ENCODE data around the gene ZC3H12D.

The ZC3H12D gene

DNA sequence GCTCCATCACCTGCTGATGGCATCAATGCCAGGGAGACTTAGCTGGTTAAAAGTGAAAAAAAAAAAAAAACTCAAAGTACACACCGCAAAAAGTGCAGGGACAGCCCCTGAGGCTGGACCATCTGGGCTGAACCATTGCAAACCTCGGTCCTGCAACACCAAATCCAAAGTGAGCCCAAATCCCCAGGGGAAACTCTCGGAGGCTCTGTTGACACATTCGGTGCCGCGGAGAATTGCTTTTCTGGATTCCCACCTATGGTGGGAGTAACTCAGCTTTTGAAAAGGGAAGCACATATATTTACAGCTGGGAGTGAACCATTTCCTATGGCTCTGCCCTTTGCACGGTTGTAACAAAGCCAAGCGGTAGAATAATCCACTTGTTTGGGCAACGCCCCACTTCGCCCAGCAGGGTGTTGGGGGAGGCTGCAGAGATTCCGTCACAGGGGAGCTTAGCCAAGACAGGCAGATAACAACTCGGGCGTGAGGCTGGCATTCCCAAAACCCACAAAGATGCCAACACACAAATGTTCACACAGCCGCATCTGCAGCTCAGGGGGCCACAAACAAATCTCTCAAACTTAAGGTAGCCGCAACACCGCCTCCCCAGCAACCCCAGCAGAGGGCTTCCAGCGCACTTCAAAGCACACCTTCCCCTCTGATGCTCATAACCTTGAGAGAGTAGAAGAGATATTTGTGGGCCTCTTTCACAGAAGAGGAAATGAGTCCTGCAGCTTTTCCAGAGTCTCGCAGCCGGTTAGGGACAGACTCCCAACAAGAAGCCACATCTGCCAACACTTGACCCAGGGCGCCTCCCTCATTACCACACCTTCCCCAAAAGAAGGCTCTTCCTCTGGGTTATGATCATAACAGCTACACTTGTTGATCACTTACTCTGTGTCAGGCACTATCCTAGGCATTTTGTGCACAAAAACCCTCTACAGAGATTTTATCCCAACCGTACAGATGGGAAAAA lies 11.4 kb downstream of the ZC3H12D start:
- no peak for DNase-seq (ENCODE audit: low spot score)
- TF ChIP-seq, protein P1, sequence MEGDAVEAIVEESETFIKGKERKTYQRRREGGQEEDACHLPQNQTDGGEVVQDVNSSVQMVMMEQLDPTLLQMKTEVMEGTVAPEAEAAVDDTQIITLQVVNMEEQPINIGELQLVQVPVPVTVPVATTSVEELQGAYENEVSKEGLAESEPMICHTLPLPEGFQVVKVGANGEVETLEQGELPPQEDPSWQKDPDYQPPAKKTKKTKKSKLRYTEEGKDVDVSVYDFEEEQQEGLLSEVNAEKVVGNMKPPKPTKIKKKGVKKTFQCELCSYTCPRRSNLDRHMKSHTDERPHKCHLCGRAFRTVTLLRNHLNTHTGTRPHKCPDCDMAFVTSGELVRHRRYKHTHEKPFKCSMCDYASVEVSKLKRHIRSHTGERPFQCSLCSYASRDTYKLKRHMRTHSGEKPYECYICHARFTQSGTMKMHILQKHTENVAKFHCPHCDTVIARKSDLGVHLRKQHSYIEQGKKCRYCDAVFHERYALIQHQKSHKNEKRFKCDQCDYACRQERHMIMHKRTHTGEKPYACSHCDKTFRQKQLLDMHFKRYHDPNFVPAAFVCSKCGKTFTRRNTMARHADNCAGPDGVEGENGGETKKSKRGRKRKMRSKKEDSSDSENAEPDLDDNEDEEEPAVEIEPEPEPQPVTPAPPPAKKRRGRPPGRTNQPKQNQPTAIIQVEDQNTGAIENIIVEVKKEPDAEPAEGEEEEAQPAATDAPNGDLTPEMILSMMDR (IDR thresholded peaks at IDR 0.05; ENCODE audit: extremely low read depth, missing control alignments), result no peak

DNA sequence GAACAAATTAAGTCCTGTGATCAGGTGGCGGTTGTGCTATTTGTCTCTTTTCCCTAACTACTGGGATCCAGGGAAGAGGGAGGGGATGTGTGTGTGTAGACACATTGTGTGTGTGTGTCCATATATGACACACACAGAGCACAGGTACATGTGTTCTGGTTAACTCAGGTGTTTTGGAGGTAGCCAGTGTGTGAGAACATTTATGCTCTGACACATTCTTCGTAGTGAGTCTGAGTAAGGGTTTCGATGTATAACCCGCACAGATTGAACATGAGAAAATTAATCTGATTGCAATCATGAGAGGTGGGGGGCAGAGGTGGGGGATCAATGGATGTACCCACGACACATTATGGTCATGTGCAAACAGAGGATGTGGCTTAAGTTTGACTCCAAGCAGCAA lies 12.6 kb downstream of the ZC3H12D start:
- DNase-seq (ENCODE audit: low spot score), result no peak
- TF ChIP-seq, protein P1 (IDR thresholded peaks at IDR 0.05; ENCODE audit: extremely low read depth, missing control alignments), result no peak

DNA sequence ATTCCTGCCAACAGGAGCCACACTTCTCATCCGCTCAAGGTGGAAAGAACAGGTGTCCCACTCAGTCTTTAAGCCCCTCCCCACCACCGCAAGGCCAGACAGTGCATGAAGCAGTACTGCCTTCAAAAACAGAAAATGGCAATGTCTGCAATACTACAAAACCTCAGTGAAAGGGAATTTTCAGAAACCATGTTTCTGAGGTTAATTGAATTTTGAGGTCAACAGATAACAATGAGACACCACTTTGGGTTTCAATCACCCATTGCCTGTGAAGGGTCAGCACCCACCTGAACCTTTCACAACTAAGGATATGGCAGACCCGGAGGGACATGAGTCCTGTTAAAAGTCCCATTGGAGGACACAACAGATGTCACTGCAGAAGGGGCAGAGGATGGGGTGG lies 13.0 kb downstream of the ZC3H12D start:
- TF ChIP-seq, protein P1 (IDR thresholded peaks at IDR 0.05; ENCODE audit: extremely low read depth, missing control alignments), result no peak
- DNase-seq (ENCODE audit: low spot score), result no peak

DNA sequence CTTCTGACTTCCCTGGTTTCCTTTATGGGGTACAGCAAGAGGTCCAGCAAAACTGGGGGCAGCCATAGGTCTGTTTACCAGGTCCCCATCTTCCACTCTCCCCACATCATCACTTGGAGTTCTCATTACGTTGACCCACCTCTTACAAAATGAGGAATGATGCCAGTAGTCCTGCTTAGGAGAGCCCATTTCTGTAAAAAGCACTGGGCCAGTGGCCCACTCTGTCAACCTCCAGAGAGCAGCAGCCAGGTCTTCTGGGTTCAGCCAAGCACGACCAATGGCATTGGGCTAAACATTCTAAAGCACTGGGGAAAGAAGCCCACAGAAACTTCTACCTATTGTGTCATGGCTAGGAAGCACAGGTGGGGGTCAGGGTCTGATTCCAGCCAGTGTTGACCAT lies 13.9 kb downstream of the ZC3H12D start:
- no peak for DNase-seq (ENCODE audit: low spot score)
- TF ChIP-seq, protein P1 (IDR thresholded peaks at IDR 0.05; ENCODE audit: extremely low read depth, missing control alignments), result no peak

DNA sequence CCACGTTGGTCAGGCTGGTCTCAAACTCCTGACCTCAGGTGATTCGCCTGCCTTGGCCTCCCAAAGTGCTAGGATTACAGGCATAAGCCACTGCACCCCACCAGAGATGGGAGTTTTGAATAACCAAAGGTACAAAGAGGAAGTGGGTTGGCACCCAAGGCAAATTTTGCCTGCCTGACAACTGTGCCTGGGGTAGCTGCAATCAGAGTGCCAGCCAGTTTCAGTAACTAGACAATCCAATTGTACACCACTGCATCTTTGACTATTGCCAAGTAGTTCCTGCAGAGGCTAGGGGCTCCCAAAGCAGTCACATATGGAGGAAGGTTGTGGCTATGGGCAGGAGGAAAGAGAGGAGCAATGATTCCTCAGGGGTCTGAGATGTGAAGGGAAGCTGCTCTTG lies 16.6 kb downstream of the ZC3H12D start:
- TF ChIP-seq, protein P1 (IDR thresholded peaks at IDR 0.05; ENCODE audit: extremely low read depth, missing control alignments), result no peak
- no peak for DNase-seq (ENCODE audit: low spot score)

DNA sequence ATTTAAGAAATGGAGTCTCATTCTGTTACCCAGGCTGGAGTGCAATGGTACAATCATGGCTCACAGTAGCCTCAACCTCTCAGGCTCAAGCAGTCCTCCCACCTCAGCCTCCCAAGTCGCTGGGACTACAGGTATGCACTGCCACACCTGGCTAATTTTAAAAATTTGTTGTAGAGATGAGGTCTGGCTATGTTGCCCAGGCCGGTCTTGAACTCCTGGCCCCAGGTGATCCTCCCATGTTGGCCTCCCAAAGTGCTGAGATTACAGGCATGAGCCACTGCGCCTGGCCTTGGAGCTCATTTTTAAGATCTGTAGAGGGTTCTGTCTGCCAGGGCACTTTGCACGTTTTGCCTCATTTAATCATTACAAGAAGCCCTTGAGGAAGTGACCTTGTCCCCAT lies 17.5 kb downstream of the ZC3H12D start:
- TF ChIP-seq, protein P1 (IDR thresholded peaks at IDR 0.05; ENCODE audit: extremely low read depth, missing control alignments), result no peak
- DNase-seq (ENCODE audit: low spot score), result no peak

GRCh38 chr6:149464411-149464810 lies 20.4 kb downstream of the ZC3H12D start:
- TF ChIP-seq, protein P1 (IDR thresholded peaks at IDR 0.05; ENCODE audit: extremely low read depth, missing control alignments), result no peak
- no peak for DNase-seq (ENCODE audit: low spot score)
